Measurements from ENCODE around the gene ZNF107.

GRCh38 chr7:64636386-64636785, 29.5 kb upstream of the ZNF107 start:
- TF ChIP-seq BCL6 (CRISPR knock-in tag; IDR thresholded peaks at IDR 0.05) (no peak), KLF16 (CRISPR knock-in tag; IDR thresholded peaks at IDR 0.05) (no peak), SRY (CRISPR knock-in tag; IDR thresholded peaks at IDR 0.05) (no peak), CTCF (CRISPR knock-in tag; IDR thresholded peaks at IDR 0.05) (peak; percentile 37; the same call in 1 of the 2 replicates), ZBTB43 (CRISPR knock-in tag; conservative IDR thresholded peaks at IDR 0.05) (no peak), EHMT2 (IDR thresholded peaks at IDR 0.05; ENCODE audit: borderline replicate concordance, low read depth, low read length) (no peak), ZMAT3 (CRISPR knock-in tag; conservative IDR thresholded peaks at IDR 0.05) (no peak), ZNF232 (CRISPR knock-in tag; IDR thresholded peaks at IDR 0.05; ENCODE audit: borderline replicate concordance) (no peak), CREM (IDR thresholded peaks at IDR 0.05) (no peak), CREM (CRISPR knock-in tag; IDR thresholded peaks at IDR 0.05) (no peak), ZNF18 (CRISPR knock-in tag; IDR thresholded peaks at IDR 0.05; ENCODE audit: insufficient replicate concordance) (no peak)
